GM19395 (cell line): ENCODE results near the gene PTPA.

Source experiments
- ATAC-seq: cut with Tn5 transposase; IDR thresholded peaks from one replicate; pipeline ENCODE4 v1.9.1; 2021; ENCODE audit warnings: mild to moderate bottlenecking, moderate library complexity; ENCODE audit not compliant: unreplicated experiment

The PTPA gene

GRCh38 chr9:129136446-129137035 is 25.3 kb downstream of the PTPA start:
- ATAC-seq, result no peak

- ATAC-seq, result no peak
Observed at GRCh38 chr9:129137292-129138143, 26.3 kb downstream of the PTPA start.

GRCh38 chr9:129138144-129138462 is 26.9 kb downstream of the PTPA start:
- no peak for ATAC-seq

- no peak for ATAC-seq
Observed at GRCh38 chr9:129138476-129139232, 27.4 kb downstream of the PTPA start.

DNA sequence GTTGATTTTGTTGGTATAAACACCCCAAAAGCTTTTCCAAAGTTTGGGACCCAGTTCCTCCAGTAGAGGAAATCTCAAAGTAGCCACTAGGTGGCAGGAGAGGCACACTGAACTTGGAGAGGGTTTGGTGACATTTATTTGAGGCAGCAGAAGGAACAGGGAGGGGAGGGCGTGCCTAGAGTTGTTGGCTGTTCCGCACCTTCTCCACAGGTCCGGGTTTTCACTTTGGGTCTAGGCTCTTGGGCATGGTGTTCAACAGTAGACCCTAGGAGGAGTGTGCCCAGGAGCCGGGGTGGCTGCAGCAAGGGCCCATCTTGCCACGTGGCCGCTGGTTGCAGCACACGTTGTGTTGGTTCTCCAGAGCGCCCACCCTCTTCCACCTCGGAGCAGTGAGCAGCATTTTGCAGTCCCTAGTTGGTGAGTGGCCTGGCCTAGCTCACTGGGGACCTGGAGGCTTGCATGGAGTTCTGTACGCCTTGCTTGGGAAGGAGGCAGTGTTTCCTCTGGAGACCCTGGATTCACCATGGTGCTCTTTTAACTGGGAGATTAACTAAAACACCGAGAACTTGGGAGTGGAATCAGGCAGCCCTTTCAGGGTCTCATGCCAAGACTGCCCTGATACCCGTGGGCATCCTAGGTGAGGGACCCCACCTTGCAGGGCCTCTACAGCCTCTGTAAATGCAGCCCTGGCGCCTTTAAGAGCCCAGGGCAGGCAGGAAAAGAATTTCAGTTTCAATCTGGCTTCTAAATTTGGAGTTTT is 28.2 kb downstream of the PTPA start:
- no peak for ATAC-seq

GRCh38 chr9:129139993-129140396 is 28.8 kb downstream of the PTPA start:
- no peak for ATAC-seq

- no peak for ATAC-seq
Observed at GRCh38 chr9:129140397-129141065, 29.3 kb downstream of the PTPA start.

GRCh38 chr9:129141066-129142041 is 30.1 kb downstream of the PTPA start:
- no peak for ATAC-seq

GRCh38 chr9:129142138-129142935 is 31.1 kb downstream of the PTPA start:
- ATAC-seq, result no peak

- no peak for ATAC-seq
Observed at GRCh38 chr9:129143031-129143927, 32.1 kb downstream of the PTPA start.

- no peak for ATAC-seq
Observed at GRCh38 chr9:129145316-129145715, 34.1 kb downstream of the PTPA start.

GRCh38 chr9:129145841-129146292 is 34.7 kb downstream of the PTPA start:
- ATAC-seq, result no peak

- no peak for ATAC-seq
Observed at GRCh38 chr9:129146441-129146941, 35.3 kb downstream of the PTPA start.

DNA sequence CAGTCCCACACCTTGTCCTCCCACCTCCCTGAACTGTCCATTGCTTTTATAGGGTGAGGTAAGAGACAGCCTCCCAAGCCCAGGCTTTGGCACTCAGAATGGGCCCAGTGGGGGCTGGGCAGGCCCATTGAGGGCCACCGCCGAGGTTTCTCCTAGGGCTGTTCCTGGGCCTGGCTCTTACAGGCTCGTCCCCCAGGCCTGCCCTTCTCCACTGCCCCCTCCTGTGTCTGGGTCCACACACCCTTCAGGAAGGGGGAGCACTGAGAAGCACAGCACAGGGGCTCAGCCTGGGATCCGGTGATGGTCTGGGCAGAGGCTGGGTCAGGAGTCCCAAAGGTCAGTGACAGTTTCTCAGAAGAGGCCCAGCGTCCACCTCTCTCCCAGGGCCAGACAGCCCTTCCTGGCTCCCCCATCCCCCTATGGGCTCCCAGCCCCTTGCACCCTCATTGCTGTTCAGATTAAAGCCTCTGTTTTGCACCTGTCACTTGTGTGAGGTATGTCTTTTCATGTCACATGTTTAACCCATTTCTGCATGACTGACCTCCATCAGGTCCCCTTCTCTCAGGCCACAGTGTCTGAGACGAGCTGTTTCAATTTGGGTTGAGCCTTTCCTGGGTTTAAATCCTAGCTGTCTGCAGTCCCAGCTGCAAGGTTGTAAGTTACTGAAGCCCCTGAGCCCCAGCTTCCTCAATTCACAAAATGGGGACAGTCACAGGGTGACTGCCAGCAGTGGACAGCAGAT is 37.4 kb downstream of the PTPA start:
- no peak for ATAC-seq

DNA sequence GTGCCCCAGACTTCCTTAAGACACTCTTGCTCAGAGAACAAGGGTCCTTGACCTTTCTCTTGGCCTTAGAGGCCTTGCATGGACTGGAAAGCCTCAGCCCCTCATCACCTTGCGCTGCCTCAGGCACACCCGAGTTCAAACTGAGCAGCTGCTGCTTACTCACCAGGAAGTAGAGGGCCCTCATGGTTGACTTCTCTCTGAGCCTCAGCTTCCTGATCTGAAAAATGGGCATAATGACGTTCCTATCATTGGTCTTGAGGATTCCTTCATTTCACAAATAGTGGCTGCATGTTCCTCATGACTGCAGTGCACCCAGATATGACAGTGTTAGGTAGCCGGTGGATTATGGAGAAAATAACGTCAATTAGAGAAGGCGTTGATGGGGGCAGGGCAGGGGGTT is 38.2 kb downstream of the PTPA start:
- ATAC-seq, result no peak

GRCh38 chr9:129150122-129150521 is 38.9 kb downstream of the PTPA start:
- ATAC-seq, result no peak
